HG02970 (cell line): Measurements from ENCODE around the gene SCAMP1.
A peak's percentile ranks its signal among the peaks of the same experiment; 100 is the strongest.
"Not testable (repeated sequence)": the region's sequence is repeated elsewhere in the genome, so short reads cannot be mapped to it uniquely, and the experiment has no call there.

Experiments
- ATAC-seq: cut with Tn5 transposase; IDR thresholded peaks from one replicate; pipeline ENCODE4 v1.9.1; 2021; ENCODE audit warnings: mild to moderate bottlenecking, moderate library complexity, moderate number of reproducible peaks; ENCODE audit not compliant: unreplicated experiment, low FRiP score

Gene SCAMP1, protein sequence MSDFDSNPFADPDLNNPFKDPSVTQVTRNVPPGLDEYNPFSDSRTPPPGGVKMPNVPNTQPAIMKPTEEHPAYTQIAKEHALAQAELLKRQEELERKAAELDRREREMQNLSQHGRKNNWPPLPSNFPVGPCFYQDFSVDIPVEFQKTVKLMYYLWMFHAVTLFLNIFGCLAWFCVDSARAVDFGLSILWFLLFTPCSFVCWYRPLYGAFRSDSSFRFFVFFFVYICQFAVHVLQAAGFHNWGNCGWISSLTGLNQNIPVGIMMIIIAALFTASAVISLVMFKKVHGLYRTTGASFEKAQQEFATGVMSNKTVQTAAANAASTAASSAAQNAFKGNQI

DNA sequence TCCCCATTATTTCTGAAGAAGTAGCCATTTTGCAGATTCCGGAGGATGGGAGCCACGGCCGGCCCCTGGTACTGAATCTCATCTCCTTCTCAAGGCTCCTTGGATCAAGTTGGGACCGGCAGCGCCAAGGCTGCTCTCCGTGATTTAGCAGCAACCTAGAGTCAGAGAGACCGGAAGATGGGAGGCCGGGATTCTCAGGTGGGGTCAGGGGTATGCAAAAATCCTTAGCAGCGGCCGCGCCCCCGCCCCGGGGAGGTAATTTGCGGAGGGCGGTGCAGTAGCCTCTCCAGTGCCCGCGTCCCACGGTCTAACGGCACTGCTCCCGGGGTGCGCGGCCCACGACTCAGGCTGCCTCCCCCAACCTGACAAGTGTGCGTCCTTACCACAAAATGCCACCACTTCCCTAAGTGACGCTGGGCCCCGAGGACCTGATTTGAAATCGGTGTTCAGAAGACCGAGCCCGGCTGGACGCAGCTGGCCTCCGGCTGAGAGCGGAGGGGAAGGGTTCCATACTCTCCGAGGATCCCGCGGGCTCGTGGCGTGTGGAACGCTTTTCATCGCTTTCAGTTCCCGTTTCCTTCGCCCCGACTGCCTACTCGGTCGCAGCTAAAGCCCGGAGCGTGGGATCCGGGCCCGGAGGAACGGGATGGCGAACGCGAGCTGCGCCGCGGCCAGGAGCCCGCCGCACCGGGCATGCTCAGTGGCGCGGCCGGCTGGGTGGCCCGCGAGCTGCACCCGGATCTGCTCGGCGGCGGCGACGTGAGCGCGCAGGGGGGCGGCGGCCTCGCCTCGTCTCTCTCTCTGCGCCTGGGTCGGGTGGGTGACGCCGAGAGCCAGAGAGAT lies at the start of gene SCAMP1:
Gene SCAMP1 (plus strand): TSS at position 787 of the 843 bp plus-strand sequence. CDS start 55 bp downstream, at position 842.
- peak; percentile 88 for ATAC-seq

DNA sequence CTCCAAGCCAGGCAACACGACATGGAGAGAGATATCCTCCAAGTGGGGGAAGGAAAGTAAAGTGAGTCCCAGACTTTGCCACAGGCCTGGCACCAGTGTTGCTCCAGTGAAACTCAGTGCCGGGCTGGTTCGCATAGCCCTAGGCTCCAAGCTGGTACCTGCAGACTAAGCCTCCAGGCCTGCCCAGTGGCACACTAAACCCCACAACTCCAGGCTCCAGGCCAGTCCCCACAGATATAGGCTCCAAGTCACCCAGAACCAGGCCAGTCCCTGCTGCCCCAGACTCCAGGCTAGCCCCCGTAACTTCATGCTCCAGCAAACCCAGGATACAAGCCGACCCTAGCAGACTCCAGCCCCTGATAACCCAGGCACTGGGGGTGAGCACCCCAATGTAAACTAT lies 42.9 kb upstream of the SCAMP1 start:
- no peak for ATAC-seq

DNA sequence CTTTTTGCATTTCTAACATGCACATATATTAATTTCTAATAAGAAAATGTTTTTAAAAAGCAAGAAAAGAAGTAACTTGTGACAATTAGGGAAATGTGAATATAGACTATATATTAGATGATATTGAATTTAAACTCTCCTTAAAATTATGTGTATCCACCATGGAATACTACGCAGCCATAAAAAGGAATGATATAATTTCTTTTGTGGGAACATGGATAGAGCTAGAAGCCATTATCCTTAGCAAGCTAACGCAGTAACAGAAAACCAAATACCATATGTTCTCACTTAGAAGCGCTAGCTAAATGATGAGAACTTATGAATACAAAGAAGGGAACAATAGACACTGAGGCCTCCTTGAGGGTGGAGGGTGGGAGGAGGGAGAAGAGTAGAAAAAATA lies 42.1 kb upstream of the SCAMP1 start:
- no peak for ATAC-seq

DNA sequence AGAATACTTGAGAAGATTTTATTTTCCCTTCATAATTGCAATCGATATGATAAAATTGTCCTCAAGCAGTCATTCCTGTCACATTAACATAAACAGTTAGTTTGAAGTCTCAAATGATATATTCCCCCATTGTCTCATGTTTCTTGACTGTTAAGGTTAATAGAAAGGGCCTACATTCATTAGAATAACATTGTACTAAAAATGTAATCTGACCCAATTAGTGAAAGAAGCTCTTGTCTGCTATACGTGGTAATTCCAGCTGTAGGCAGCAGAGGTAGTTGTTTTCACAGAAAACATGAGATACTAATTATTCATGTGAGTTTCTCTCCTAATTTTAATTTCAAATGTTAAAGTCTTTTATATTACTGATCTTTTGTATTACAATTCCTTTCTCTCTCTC lies 40.0 kb upstream of the SCAMP1 start:
- no peak for ATAC-seq

DNA sequence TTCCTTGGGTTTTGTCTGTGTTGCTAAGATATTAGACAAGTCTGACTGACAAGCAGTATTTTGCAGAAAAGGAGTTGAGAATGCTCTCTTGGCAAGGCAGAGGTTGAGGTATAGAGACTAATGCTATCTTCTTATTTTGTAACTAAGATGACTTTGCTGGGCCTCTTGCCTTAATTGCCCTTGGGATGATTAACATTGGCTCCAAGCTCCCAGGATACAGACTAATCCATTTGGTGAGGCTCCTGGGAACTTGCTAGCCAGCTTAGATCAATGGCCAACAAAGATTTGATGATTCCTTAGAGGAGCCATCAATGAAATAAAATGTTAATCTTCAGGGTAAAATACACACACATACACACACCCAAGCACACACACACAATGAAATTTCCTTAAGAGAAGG lies 37.2 kb upstream of the SCAMP1 start:
- no peak for ATAC-seq

DNA sequence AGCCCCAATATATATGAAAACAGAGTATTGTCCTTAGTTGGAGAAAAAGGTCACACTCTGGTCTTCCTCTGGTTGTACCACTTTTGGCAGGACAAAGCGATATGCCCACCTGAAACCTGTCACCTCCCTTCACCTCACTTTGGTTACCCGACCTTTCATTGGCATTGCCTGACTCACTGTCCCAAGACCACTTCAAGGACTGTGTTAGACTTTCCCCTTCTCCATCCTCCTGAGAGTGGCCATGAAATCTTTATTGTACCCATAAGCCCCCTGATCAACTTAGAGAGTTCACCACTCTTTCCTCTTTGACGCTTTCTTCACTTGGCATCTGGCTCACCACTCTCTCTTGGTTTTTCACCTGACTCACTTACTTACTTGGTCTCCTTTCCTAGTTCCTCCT lies 33.5 kb upstream of the SCAMP1 start:
- no peak for ATAC-seq

DNA sequence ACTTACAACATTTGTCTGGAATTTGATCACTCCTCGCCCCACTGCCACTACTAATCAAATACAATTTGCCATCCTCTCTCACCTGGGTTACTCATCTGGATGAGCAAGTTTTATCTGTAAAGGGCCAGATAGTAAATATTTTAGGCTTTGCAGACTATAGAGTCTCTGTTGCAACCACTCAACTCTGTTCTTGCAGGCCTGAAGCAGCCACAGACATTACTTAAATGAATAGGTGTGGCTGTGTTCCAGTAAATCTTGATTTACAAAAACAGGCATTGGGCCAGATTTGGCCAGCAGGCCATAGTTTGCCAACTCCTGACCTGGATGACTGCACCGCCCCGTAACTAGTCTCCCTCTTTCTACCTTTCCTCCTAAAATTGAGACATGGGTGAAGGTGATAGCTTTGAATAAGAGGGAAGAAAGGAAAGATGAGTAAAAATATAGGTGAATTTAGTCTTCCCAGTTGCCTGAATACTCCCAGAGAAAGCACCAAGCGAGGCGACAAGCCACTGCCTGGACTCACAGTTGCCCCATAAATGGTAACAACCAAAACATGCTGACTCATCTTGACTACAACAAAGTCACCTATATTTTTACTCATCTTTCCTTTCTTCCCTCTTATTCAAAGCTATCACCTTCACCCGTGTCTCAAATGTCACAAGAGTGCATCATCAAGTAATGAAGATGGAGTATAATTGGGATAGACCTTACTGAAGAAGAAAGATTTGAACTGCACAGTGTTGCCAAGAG lies 32.5 kb upstream of the SCAMP1 start:
- ATAC-seq: no peak

DNA sequence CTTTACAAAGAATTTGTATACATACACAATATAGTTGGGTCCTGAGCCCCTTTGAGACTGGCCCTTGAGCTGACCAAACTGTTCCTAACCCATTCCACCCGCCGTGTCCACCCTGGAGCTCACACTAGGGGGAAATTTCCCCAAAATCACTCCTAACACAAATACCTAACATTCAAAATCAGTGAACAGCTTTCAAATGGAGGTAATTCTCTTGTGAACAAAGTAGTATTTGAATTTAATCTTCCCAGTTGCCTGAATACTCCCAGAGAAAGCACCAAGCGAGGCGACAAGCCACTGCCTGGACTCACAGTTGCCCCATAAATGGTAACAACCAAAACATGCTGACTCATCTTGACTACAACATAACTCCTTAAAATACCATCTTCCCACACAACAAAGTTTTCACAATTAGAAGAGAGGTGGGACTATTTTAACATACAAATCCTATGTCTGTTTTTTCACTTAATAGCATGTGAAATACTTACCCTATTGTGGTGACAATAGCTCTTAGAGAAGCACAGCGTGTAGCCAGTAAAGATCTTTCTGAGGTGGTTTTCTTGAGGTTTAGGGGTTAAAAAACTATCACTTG lies 31.7 kb upstream of the SCAMP1 start:
- ATAC-seq: no peak

DNA sequence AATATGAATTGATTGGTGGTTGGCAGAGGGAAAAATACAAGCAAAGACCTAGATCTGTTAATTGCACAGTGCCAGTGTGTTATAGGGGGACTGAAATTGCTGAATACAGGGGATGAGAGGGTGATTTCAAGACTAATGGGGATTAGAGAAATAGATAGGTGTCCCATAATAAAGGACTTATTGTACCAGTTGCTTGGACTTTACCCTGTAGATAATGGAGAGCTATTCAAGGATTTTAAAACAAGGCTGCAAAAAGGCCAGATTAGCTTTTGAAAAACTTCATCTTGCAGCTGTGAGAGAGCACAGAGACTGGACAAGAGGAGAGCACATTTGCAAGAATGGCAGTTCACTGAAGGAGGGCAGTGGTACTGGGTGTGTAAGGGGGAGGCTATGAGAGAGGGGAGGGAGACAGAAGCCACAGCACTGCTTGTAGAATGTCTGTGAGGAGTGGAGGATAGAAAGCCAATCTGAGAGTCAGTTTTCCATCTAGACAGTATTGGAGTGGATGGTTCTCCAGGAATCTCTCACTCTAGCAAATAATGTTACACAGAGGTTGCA lies 28.8 kb upstream of the SCAMP1 start:
- ATAC-seq: no peak

DNA sequence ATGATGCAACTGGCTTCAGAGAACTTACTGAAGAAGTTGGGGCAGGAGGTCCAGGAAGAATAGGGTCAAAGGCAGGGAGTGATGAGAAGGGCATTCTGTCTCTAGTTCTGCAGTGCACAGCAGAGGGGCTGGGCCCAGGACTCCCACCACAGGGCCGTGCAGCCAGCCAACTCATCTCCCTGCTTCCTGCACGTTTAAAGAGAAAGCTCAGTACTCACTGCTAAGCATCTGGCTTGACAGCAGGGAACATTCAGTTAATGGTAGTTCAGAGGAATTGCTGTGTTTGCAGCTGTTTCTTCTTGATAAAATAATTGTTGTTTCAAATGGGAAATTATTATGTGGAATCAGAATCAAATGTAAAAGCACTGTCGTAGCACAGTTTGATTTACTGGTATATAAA lies 25.6 kb upstream of the SCAMP1 start:
- no peak for ATAC-seq

DNA sequence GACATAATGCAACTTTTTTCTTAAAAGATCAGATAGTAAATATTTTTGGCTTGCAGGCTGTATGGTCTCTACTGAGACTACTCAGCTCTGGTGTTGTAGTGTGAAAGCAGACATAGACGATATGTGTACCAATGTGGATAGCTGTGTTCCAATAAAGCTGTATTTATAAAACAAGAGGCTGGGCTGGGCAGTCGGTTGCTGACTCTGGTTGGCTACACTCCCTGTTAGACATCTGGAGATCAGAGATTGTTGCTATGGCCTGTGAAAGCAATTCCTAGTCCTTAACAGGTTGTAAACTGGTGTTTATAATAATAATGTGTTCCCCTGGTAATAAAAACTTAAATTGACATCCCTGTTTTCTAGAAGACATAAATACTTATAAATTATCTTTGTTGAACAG lies 24.4 kb upstream of the SCAMP1 start:
- ATAC-seq: no peak

DNA sequence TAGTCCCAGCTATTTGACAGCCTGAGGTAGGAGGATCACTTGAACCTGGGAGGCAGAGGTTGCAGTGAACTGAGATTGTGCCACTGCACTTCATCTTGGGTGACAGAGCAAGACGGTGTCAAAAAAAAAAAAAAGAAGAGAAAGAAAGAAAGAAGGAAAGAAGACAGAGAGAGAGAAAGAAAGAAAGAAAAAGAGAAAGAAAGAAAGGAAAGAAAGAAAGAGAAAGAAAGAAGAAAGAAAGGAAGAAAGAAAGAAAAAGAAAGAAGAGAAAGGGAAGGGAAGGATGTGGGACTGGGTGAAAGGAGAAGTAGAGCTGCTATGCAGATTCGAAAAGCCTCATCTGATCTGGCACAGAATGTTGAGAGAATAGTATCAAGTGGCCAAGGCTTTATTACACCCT lies 23.7 kb upstream of the SCAMP1 start:
- no peak for ATAC-seq

DNA sequence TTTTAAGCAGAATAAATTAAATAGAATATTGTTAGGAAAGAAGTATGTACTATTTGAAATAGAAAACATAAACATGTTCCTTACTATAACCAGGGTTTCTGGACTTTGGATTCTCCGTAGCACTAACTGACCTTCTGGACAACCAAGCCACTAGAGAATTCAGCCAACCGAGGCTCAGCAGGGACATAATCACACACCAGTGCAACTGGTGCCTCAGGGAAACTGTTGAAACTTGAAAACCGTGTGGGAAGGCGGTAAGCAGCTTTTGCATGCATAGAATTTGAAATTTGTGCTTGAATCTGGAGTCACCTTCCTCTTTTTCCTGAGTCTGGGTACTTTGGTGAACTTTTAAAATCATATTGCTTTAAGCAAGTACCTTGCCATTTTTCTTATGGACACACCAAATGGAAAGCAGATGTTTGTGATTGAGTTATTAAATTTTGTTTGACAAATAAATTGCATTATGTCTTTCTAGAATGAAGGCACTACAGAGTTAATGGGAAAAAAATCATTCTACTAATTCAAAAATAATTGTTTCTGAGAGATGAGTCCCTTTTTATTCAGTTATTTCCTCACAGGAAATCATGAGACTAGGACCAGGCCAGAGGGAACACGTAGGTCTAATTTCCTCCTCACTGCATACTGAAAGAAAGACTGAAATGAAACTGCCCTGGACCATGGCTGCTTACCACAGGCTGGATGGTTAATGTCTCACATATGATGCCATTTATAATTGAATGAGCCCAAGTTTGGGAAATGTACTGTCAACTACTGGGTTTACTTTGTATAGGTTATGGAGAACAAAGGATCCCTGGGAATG lies 20.6 kb upstream of the SCAMP1 start:
- no peak for ATAC-seq

DNA sequence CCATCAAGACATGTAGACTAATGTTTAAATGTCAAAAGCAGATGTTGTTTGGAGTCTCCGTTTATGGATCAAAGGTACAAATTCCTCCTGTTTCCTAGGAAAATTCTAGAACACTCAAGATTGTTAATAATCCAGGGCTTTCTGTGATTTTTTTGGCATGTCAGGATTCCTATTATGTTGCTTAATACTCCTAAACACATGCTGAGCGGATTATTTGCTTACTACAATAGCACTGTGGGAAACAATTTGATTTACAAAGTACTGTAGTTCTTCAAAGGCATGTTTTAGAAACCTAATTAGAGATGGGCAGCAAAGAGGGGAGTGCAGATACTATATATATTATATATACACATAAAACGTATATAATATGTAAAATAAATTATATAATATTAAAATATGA lies 19.0 kb upstream of the SCAMP1 start:
- ATAC-seq: no peak

DNA sequence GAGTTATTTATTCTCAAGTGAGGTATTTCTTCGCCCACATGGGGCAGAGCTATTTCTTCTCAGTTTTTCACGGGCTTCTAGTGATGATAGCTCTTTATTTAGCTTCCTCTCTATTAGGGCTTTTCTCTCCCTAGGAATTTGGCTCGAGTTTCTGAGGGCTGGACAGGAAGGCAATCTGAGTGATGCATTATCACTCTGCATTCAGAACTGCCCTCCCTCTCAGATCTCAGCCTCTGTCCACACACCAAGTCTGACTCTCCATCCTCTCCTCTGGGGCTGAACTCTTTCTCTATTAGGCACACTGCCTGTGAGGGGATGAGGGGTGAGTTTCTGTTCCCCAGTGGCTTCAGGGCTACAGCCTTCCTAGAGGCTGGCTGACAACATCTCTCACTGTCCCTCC lies 14.9 kb upstream of the SCAMP1 start:
- no peak for ATAC-seq

DNA sequence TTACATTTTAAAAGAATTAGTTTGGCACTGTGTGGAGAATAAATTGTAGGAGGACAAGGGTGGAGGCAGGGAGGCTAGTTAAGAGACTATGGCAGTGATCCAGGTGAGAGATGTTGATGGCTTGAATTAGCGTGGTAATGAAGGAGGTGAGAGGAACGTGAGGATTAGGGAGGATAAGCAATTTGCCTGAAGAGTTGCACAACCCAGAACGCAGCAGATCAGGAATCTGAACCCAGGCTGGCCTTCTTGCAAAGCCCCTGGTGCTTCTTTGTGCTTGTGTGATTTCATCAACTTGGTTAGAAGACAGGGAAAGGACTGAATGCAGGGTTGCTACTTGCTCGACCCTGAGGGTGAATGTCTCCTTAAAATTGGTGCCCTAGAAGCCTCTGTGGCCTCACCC lies 6.9 kb upstream of the SCAMP1 start:
- ATAC-seq: no peak

DNA sequence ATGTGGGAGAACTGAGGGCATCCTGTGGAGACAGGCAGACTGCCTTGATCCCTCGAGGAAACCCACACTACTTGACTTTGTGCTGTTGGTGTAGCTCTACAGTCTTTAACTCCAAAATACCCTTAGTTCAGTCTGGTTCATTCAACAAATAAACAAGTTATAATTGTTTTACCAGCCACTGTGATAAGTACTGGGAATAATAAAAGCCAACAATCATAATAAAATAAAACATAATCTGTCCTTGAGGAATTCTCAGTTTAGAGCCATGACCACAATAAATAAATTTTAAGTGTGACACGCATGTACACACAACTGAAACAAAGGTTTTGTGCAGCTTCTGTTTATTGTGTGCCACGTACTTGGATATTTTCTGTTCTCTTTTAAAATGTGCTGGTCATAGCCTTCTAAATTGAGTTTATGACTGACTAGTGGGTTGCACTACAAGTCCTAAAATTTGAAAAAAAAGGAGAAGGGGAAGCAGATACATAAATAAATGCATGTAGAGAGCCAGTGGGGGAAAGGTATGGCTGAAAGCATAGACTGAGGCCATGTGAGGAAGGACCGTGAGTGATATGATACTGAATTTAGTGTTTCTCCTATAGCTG lies 6.2 kb upstream of the SCAMP1 start:
- ATAC-seq: no peak

DNA sequence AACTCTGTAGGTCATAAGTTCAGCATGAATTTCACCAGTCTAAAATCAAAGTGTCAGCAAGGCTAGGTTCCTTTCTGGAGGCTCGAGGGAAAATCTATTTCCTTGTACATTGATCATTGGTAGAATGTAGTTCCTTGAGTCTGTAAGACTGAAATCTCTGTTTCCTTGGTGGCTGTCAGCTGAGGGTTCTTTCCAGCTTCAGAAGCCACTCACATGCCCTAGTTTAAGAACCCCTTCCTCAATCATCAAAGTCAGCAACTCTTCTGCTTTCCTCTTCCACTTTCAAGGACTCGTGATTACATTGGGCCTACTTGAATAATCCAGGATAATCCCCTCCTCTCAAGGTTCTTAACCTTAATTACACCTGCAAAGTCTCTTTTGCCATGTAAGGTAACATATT lies 4.9 kb upstream of the SCAMP1 start:
- ATAC-seq: no peak

DNA sequence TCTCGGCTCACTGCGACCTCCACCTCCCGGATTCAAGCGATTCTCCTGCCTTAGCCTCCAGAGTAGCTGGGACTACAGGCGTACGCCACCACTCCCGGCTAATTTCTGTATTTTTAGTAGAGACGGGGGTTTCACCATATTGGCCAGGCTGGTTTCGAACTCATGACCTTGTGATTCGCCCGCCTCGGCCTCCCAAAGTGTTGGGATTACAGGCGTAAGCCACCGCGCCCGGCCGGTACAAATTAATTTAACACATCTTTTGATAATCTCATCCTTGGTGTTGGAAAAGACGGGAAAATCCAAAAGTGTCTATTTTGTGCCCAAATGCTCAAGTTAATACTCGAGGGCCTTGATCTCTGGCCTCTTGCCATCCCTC lies 974 bp upstream of the SCAMP1 start:
- not testable (repeated sequence) for ATAC-seq

DNA sequence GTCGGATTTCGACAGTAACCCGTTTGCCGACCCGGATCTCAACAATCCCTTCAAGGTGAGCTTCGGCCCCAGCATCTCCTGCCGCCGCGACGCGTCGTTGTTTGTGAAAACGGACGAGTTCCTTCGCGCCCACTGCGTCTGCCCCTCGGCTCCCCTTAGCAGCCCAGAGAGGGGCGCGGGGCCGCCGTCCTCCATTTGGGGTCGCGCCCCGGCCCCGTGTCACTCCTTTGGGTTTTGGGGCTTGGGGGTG lies 182 bp downstream of the SCAMP1 start:
- no peak for ATAC-seq
